Skeletal muscle satellite cell (primary cell): Measurements from ENCODE around the gene GTF2E1. TPM values are rescaled to one million over a fixed set of nuclear protein-coding genes. Genes with fewer than 3 reads are reported as not detected.
"Not testable (repeated sequence)": the region's sequence is repeated elsewhere in the genome, so short reads cannot be mapped to it uniquely, and the experiment has no call there.

Source experiments
- H3K27me3 ChIP-seq: 2 replicates; pipeline ENCODE4 v1.7.0; 2013; ENCODE audit warnings: low read length; ENCODE audit not compliant: control insufficient read depth, insufficient read depth
- H3K36me3 ChIP-seq: 2 replicates; pipeline ENCODE4 v1.7.0; 2013; ENCODE audit warnings: mild to moderate bottlenecking, control low read depth, low read length; ENCODE audit not compliant: insufficient read depth
- H3K4me1 ChIP-seq: 2 replicates; pipeline ENCODE4 v1.7.0; 2013; ENCODE audit warnings: low read length; ENCODE audit not compliant: control insufficient read depth, insufficient read depth
- H3K4me2 ChIP-seq: 2 replicates; pipeline ENCODE4 v1.7.0; 2013; ENCODE audit warnings: mild to moderate bottlenecking, low read length
- H3K4me3 ChIP-seq: 2 replicates; pipeline ENCODE4 v1.7.0; 2013; ENCODE audit warnings: low read length
- H3K9ac ChIP-seq: 2 replicates; pipeline ENCODE4 v1.7.0; 2013; ENCODE audit warnings: mild to moderate bottlenecking, low read depth, low read length, moderate library complexity
- H3K9me3 ChIP-seq: replicated peaks from 2 replicates; pipeline ENCODE4 v1.7.0; 2013; ENCODE audit warnings: mild to moderate bottlenecking, control low read depth, low read length
- total RNA-seq: library from RNA; depleted of rRNA; stranded (reverse); fragments of >200 nt; gene quantifications from 2 replicates; pipeline ENCODE4 v1.2.3, GENCODE V29; 2012; rRNA removed

The GTF2E1 gene
- 11.7 and 13.8 TPM in 2 replicates for total RNA-seq

GRCh38 chr3:120742198-120742848 is at the start of gene GTF2E1, which contains the start of gene RABL3:
Gene GTF2E1, plus strand, starts transcription at chr3:120742744. Its CDS starts 7,809 bp downstream, at chr3:120750553.
Gene RABL3, minus strand, starts transcription at chr3:120742516. Its CDS starts 9 bp downstream, at chr3:120742507.
- Histone ChIP-seq H3K9me3 (no peaks in the 10 kb centered on the region), H3K4me1 (peaks cover 7% of the 10 kb centered on the region), H3K27me3 (no peaks in the 10 kb centered on the region), H3K4me3 (peak within 1 kb of the TSS; percentile 72), H3K9ac (peak within 1 kb of the TSS; percentile 81), H3K36me3 (no peaks in the 10 kb centered on the region), H3K4me2 (peak within 1 kb of the TSS; percentile 91)

- H3K4me3 ChIP-seq: no peak overlapping the region
- no peak overlapping the region for H3K9ac ChIP-seq
- peaks cover 5% of the 10 kb centered on the region for H3K36me3 ChIP-seq
- no peaks in the 10 kb centered on the region for H3K27me3 ChIP-seq
- peaks cover 15% of the 10 kb centered on the region for H3K4me1 ChIP-seq
- no peaks in the 10 kb centered on the region for H3K9me3 ChIP-seq
- H3K4me2 ChIP-seq: peak overlapping the region; percentile 1
Measured at GRCh38 chr3:120693439-120694171, 48.9 kb upstream of the GTF2E1 start.

DNA sequence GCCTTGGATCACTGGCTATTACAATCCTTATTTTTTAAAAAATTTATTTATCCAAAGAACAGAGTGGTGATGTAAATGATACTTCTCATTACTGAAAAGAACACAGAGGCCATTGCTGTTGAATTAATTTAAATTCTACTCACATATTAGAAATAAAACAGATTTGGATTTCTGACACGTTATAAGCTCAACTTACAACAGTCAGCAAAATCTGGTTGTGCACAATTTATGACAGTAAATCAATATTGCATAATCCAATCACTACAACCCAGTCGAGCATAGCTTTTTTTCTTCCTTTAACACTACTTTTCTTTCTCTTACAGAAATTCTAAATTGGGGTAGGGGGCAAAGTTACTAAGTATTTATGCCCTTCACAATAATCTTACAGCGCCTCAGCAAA is 43.2 kb upstream of the GTF2E1 start:
- Histone ChIP-seq H3K9me3 (peaks cover 3% of the 10 kb centered on the region), H3K36me3 (no peaks in the 10 kb centered on the region), H3K4me3 (no peak overlapping the region), H3K9ac (no peak overlapping the region), H3K4me1 (no peaks in the 10 kb centered on the region), H3K27me3 (no peaks in the 10 kb centered on the region), H3K4me2 (no peak overlapping the region)

DNA sequence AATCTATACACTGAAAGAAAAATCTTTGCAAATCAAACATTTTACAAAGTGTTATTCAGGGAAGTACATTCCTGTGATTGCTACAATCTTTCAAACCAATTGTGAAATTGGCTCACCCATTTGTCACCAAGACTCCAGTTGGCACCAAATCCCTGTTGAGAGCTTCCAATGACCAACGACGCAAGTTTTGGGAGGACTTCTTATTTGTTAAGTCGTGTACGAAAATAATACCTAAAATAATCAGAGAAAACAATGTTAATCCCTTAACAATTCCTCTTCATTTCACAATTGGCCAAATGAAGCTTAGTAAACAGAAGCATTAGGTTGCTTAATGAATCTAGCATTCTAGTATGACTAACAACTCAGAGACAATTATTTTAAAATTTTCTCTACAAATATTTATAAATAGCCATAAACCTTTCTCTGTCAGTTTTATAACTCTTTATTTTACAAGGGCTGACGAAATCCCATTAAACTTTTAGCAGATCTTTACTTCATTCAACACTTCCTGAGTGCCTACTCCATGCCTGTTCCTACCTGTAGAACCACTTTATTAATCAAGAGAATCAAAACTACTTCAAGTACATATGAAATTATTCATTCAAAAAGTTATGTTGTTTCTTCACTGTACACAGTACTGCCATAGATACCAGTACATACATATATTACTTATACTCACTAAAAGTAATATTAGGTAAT is 36.5 kb upstream of the GTF2E1 start:
- H3K36me3 ChIP-seq: no peaks in the 10 kb centered on the region
- H3K4me2 ChIP-seq: no peak overlapping the region
- H3K9me3 ChIP-seq: peaks cover 3% of the 10 kb centered on the region
- H3K4me1 ChIP-seq: no peaks in the 10 kb centered on the region
- no peak overlapping the region for H3K4me3 ChIP-seq
- H3K9ac ChIP-seq: no peak overlapping the region
- H3K27me3 ChIP-seq: no peaks in the 10 kb centered on the region

GRCh38 chr3:120706950-120707349 is 35.6 kb upstream of the GTF2E1 start:
- Histone ChIP-seq H3K4me2 (no peak overlapping the region), H3K36me3 (no peaks in the 10 kb centered on the region), H3K9me3 (peaks cover 3% of the 10 kb centered on the region), H3K4me3 (no peak overlapping the region), H3K27me3 (no peaks in the 10 kb centered on the region), H3K9ac (no peak overlapping the region), H3K4me1 (no peaks in the 10 kb centered on the region)

GRCh38 chr3:120708408-120708807 is 34.1 kb upstream of the GTF2E1 start:
- no peak overlapping the region for H3K4me2 ChIP-seq

DNA sequence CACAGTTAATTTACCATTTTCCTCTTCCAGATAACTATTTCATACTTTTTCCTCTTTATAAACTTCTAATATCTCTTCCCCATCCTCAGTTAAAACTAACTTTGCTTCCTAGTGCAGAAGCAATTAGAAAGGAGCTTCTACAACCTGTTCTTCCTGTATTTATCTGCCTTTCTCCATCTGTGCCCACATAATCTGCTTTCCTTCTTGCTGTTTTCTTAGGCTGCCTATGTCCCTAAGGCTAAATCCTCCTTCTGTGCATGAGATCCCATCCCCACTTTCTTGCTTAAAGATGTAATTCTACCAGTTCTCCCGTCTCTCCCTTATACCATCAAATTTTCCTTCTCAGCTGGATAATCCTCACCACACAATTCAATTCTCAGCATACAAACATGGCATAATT is 32.2 kb upstream of the GTF2E1 start:
- Histone ChIP-seq H3K9me3 (no peaks in the 10 kb centered on the region), H3K27me3 (no peaks in the 10 kb centered on the region), H3K9ac (no peak overlapping the region), H3K36me3 (no peaks in the 10 kb centered on the region), H3K4me3 (no peak overlapping the region), H3K4me2 (no peak overlapping the region), H3K4me1 (no peaks in the 10 kb centered on the region)

More at GRCh38 chr3:120708408-120708807, 34.1 kb upstream of the GTF2E1 start:
- Histone ChIP-seq H3K4me1 (no peaks in the 10 kb centered on the region), H3K9ac (no peak overlapping the region), H3K4me3 (no peak overlapping the region), H3K27me3 (no peaks in the 10 kb centered on the region), H3K9me3 (no peaks in the 10 kb centered on the region), H3K36me3 (no peaks in the 10 kb centered on the region)

DNA sequence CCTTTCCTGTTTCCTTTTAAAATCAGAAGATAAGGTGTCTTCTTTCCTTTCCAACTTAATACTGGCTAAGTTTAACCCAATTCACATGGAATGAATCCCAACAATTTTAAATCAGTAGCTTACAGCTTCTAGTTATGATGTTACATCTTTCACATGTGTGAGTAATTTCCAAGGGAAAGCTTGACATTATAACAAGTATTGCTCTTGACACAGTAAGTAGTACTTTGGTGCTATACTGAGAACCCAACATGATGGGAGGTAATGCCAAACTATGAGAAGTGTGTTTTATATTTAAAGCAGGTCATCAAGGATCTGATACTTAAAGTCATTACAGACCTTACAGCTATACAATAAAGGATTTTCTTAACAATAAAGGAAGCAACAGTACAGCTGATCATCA is 29.3 kb upstream of the GTF2E1 start:
- no peaks in the 10 kb centered on the region for H3K4me1 ChIP-seq
- no peak overlapping the region for H3K4me3 ChIP-seq
- no peaks in the 10 kb centered on the region for H3K9me3 ChIP-seq
- H3K27me3 ChIP-seq: no peaks in the 10 kb centered on the region
- H3K9ac ChIP-seq: no peak overlapping the region
- H3K36me3 ChIP-seq: no peaks in the 10 kb centered on the region
- H3K4me2 ChIP-seq: no peak overlapping the region

DNA sequence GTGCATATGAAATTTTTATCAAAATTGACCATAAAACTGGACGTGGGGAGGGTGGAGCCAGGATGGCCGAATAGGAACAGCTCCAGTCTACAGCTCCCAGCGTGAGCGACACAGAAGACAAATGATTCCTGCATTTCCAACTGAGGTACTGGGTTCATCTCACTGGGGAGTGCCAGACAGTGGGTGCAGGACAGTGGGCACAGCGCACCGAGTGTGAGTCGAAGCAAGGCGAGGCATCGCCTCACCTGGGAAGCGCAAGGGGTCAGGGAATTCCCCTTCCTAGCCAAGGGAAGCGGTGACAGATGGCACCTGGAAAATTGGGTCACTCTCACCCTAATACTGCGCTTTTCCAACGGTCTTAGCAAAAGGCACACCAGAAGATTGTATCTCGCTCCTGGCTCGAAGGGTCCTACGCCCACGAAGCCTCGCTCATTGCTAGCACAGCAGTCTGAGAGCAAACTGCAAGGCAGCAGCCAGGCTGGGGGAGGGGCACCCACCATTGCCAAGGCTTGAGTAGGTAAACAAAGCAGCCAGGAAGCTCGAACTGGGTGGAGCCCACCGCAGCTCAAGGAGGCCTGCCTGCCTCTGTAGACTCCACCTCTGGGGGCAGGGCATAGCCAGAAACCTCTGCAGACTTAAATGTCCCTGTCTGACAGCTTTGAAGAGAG is 23.2 kb upstream of the GTF2E1 start:
- not testable (repeated sequence) for H3K9me3 ChIP-seq, H3K4me1 ChIP-seq, H3K9ac ChIP-seq, H3K4me2 ChIP-seq, H3K27me3 ChIP-seq, H3K36me3 ChIP-seq, H3K4me3 ChIP-seq

DNA sequence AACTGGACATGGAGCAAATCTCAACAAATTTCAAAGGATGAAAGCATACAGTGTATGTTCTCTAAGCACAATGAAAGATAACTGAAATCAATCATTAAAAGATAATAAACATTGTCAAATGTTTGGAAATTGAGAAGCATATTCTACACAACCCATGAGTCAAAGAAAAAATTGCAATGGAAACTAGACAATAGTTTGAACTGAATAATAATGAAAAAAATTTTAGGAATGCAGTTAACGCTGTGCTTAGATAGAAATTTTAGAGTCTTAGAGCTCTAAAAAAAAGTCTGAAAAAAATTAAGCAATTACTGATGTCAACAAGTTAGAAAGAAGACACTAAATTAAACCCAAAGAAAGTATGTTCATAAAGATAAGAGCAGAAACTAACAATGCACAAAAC is 15.8 kb upstream of the GTF2E1 start:
- Histone ChIP-seq H3K27me3 (no peaks in the 10 kb centered on the region), H3K4me2 (no peak overlapping the region), H3K9me3 (no peaks in the 10 kb centered on the region), H3K4me1 (no peaks in the 10 kb centered on the region), H3K9ac (no peak overlapping the region), H3K36me3 (peaks cover 7% of the 10 kb centered on the region), H3K4me3 (no peak overlapping the region)
